ENCODE data around the gene CABP2.
"Not testable (repeated sequence)": the region's sequence is repeated elsewhere in the genome, so short reads cannot be mapped to it uniquely, and the experiment has no call there.

Gene CABP2

GRCh38 chr11:67520856-67521824 is 2.1 kb downstream of the CABP2 start:
- Histone ChIP-seq H3K4me1 (ENCODE audit: control insufficient read depth in 1 of 2, insufficient read depth in 1 of 2, low read depth in 1 of 2, low read length in 1 of 2) (no peaks in the 10 kb centered on the region), H3K9me3 (no peaks in the 10 kb centered on the region), H3K36me3 (no peaks in the 10 kb centered on the region), H3K27ac (no peak overlapping the region), H3K27me3 (no peaks in the 10 kb centered on the region), H3K4me3 (ENCODE audit: low read depth in 1 of 2, low read length in 1 of 2) (no peak overlapping the region)
- no peak for TF ChIP-seq CTCF (IDR thresholded peaks at IDR 0.05)

GRCh38 chr11:67519726-67520125 is 3.5 kb downstream of the CABP2 start:
- H3K27ac ChIP-seq = no peak overlapping the region
- H3K36me3 ChIP-seq = no peaks in the 10 kb centered on the region
- H3K4me3 ChIP-seq (ENCODE audit: low read depth in 1 of 2, low read length in 1 of 2) = no peak overlapping the region
- TF ChIP-seq CTCF (IDR thresholded peaks at IDR 0.05) = no peak
- no peaks in the 10 kb centered on the region for H3K9me3 ChIP-seq
- H3K4me1 ChIP-seq (ENCODE audit: control insufficient read depth in 1 of 2, insufficient read depth in 1 of 2, low read depth in 1 of 2, low read length in 1 of 2) = no peaks in the 10 kb centered on the region
- H3K27me3 ChIP-seq = peaks cover 6% of the 10 kb centered on the region

- no peaks in the 10 kb centered on the region for H3K9me3 ChIP-seq
- no peak overlapping the region for H3K27ac ChIP-seq
- H3K4me3 ChIP-seq (ENCODE audit: low read depth in 1 of 2, low read length in 1 of 2) = no peak overlapping the region
- TF ChIP-seq CTCF (IDR thresholded peaks at IDR 0.05) = no peak
- H3K36me3 ChIP-seq = no peaks in the 10 kb centered on the region
- H3K27me3 ChIP-seq = peaks cover 20% of the 10 kb centered on the region
- H3K4me1 ChIP-seq (ENCODE audit: control insufficient read depth in 1 of 2, insufficient read depth in 1 of 2, low read depth in 1 of 2, low read length in 1 of 2) = no peaks in the 10 kb centered on the region
Measured at GRCh38 chr11:67517784-67518552, 5.3 kb downstream of the CABP2 start.

- Histone ChIP-seq H3K4me3 (ENCODE audit: low read depth in 1 of 2, low read length in 1 of 2) (no peak overlapping the region), H3K27me3 (peaks cover 32% of the 10 kb centered on the region), H3K4me1 (ENCODE audit: control insufficient read depth in 1 of 2, insufficient read depth in 1 of 2, low read depth in 1 of 2, low read length in 1 of 2) (no peaks in the 10 kb centered on the region), H3K36me3 (no peaks in the 10 kb centered on the region), H3K9me3 (no peaks in the 10 kb centered on the region), H3K27ac (no peak overlapping the region)
- TF ChIP-seq CTCF (IDR thresholded peaks at IDR 0.05) = no peak
Measured at GRCh38 chr11:67516806-67517205, 6.4 kb downstream of the CABP2 start.

- Histone ChIP-seq H3K27me3 (peaks cover 55% of the 10 kb centered on the region), H3K4me3 (ENCODE audit: low read depth in 1 of 2, low read length in 1 of 2) (no peak overlapping the region), H3K9me3 (no peaks in the 10 kb centered on the region), H3K36me3 (no peaks in the 10 kb centered on the region), H3K4me1 (ENCODE audit: control insufficient read depth in 1 of 2, insufficient read depth in 1 of 2, low read depth in 1 of 2, low read length in 1 of 2) (peaks cover under 1% of the 10 kb centered on the region in 2 experiments), H3K27ac (no peak overlapping the region)
- TF ChIP-seq CTCF (IDR thresholded peaks at IDR 0.05) = no peak
Measured at GRCh38 chr11:67514116-67514515, 9.1 kb downstream of the CABP2 start.

GRCh38 chr11:67511558-67511957 is 11.7 kb downstream of the CABP2 start:
- not testable (repeated sequence) for H3K27ac ChIP-seq; H3K36me3 ChIP-seq; H3K9me3 ChIP-seq; H3K4me3 ChIP-seq (ENCODE audit: low read depth in 1 of 2, low read length in 1 of 2)
- Histone ChIP-seq H3K27me3 (peaks cover 55% of the 10 kb centered on the region), H3K4me1 (ENCODE audit: control insufficient read depth in 1 of 2, insufficient read depth in 1 of 2, low read depth in 1 of 2, low read length in 1 of 2) (peaks cover 19 to 21% of the 10 kb centered on the region in 2 experiments)
